HG02642 (cell line): ENCODE measurements around the gene HCFC2.
"Not testable (repeated sequence)": the region's sequence is repeated elsewhere in the genome, so short reads cannot be mapped to it uniquely, and the experiment has no call there.

Source experiments
- ATAC-seq: cut with Tn5 transposase; IDR thresholded peaks from one replicate; pipeline ENCODE4 v1.9.1; 2021; ENCODE audit warnings: mild to moderate bottlenecking; ENCODE audit not compliant: unreplicated experiment, poor library complexity

The HCFC2 gene

DNA sequence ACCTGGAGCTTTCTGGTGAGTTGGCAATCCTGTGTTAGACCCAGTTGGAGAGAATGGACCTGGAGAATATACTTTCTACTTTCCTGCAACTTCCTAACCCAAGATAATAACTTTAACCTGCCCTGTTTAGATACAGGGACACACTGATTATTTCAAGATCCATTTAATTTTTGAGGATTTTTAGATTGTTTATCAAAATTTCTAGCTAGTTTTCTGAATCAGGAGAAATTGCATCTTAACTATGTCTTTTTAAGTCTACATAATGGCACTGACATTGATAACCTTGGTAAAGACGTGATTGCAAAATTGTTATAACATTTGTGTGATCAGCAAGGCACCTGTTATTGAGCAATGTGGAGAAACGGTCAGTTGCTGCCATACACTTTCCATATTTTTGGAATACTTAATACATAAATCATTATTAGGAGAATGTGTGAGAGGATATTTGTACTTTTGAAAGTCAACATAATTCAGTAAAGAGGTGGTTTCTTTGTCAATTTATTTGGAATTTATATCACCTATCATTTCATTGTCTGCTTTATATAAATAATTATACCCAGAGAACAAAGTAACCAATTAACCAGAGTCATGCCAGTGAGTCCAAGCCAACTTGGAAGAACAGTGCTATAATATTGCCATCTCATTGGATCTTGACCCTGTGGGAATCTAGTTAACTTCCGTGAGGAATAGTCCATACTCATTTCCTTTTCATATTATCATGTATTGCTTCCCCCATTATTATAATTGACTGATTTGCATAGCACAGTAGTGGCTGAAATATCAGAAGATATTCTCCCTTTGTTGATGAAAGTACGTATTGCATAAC is 45.3 kb downstream of the HCFC2 start:
- no peak for ATAC-seq

DNA sequence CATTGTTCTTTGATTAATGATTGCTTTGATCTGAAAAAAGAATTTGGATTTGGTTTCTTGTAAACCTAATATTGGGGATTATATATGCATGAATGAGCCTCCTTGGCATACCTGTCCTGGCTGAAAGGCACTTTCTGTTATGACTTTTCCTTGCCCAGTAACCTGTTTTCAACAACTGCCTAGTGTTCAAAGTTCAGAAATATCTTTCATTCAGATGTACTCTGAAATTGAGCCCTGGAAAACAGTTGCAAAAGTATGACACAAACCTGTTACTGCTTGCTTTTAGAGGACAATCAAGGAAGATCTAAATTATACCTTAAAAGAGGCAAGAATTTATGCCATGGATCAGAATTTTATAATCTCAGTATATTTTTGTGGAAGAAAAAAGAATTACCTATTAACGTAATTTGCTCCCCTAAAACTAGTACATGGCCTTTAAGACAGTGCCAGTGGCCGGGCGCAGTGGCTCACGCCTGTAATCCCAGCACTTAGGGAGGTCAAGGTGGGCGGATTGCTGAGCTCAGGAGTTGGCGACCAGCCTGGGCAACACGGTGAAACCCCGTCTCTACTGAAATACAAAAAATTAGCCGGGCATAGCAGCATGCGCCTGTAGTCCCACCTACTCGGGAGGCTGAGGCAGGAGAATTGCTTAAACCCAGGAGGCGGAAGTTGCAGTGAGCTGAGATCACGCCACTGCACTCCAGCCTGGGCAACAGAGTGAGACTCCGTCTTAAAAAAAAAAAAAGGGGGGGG is 50.7 kb downstream of the HCFC2 start:
- not testable (repeated sequence) for ATAC-seq

DNA sequence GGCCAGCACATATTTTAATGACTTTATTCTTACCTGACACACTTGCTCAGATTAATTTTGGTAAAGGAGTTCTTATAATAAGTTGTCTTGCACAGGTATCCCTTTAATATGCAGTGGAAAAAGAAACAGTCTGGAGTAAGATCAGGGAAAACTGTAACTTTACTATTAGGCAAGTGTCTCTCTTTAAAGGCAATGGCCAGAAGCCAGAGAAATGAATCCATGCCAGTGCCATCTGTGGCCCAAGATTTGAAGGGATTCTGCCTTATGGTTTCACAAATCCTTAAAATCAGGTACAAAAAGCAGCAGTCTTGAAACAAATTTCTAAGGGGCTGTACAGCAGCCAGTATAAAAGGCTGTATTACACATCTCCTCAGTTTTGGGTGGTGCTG is 51.2 kb downstream of the HCFC2 start:
- ATAC-seq, result no peak

DNA sequence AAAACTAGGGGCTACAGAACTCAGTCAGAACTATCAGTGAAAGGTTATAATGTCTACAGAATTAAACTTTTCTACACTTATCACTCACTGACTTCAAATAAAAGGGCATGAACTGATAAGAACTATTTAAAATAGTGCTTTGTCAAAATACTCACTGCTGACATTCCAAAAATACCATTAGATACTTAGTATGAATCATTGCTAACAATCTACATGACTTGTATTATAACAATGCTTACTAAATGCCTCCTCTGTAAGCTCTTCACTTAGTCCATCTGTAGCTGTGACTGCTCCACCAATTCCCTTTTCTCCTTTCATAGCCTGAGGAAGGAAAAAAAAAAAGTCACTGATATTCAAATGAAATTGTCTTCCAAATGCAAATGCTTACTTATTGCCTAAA is 56.7 kb downstream of the HCFC2 start:
- ATAC-seq, result no peak

DNA sequence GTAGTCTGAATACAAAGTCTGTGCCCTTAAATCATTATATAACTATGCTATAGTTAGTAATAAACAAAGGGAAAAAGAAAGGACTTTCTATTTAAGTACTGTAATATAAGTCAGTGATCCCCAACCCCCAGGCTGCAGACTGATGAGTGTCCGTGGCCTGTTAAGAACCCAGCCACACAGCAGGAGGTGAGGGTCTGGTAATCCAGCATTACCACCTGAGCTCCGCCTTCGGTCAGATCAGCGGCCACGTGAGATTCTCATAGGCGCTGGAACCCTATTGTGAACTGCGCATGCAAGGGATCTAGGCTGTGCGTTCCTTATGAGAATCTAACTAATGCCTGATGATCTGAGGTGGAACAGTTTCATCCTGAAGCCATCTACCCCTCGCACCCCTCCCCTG is 58.0 kb downstream of the HCFC2 start:
- no peak for ATAC-seq

DNA sequence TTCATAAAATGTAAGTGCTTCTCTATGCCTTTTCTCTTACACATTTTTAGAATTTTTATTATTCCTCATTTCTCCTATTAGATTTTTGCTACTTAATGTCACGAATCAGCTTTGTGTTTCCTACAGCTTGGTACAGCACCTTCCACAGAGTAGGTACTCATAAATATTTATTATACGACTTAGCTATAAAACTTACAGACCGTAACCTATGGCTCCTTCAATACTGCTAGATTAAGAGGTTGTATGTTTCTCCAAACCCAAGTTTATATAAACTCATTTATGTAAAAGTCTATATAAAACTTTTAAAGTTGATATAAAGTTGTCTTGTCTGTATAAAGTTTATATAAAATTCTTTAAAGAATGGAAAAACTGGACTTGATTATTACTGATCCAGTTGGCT is 62.2 kb downstream of the HCFC2 start:
- no peak for ATAC-seq

DNA sequence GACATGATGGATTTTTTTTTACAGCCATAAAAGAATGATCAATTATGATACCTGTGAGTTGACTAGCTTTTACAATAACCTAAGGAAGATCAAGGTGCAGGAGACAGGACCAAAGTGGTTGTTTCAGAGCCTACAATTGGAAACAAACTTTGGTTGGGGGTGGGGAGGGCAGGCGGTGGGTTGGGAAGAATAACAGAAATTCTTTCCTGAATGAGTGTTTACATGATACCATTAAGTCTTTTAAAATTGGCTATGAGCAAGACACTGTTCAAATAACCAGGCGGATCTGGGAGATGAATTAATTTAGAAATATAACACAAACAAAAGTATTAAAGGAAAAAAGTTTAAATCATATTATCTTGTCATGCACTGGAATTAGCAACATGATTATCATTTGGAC is 66.4 kb downstream of the HCFC2 start:
- ATAC-seq, result no peak

DNA sequence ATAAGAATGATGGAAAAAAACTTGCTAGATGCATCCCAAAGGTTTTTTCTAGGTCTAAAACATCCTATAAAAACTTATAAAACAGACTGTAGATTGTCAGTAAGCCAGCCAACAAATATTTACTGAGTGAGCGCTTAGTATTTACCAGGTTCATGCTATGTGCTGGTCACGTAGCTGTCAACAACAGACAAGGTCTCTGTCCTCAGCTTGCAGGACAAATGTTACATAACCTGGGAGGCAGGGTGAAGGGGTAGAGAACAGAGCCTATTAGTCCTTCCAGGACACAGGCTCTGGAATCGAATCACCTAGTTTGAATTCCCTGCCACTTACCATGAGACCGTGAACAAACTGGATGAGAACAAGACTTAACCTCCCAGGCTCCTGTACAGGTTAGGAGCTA is 67.3 kb downstream of the HCFC2 start:
- no peak for ATAC-seq

DNA sequence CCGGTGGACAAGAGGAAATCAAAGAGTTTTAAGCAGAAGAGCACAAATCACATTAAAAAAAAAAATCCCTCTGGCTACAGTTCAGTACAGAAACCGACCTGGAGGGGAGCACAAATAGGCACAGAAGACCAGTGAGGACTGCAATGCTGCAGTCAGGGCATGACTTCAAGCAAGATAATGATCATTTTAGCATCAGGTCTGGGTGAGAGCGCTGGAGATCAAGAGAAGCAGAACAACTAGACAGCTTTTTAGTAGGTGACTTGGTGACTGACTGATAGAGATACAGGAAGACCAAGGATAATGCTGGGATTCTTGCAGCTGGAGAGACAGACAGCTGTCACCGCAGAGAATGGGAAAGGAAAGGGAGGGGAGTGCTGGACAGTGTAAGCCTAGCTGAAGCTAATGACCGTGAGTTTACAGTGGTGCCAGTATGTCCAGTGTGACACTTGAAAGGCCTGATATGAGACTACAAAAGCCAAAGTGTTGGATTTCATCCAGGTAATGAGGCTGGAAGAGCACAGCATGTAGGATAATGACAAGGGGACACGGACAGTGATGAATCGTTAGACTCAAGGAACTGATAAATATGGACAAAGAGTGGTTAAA is 68.1 kb downstream of the HCFC2 start:
- no peak for ATAC-seq

DNA sequence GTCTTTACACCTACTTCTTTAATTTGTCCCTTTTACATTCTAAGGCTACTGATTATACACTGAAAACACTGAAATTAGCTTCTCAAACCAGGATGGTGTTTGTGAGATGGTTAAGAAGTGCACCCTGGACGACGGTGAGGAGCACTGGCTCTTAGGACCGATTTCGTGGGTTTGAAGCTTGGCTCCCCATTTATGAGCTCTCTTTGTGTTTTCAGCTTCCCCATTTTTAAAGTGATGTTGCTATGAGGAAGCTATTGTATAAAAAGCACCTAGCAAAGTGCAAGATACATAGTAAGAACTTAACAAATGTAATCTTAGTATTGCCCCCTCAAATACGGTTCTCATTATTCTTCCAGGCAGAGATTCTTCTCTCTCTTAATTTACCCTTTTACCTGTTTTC is 69.0 kb downstream of the HCFC2 start:
- ATAC-seq, result no peak

DNA sequence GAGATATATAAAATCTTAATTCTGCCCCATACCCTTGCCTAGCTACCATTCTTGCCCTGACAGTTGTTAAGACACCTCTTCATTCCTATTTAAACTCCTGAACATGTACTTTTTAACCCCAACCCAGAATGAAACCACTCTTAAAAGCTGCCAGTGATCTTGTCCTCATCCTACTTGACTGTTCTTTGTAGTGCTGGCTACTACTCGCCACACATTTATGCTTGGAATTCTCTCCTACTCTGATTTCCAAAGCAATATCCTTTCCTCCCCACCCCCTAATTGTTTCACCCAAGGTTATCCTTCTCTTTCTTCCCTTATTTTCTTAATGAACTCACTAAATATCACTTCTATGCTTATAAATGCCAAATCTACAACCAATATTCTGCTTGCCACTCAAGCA is 69.5 kb downstream of the HCFC2 start:
- no peak for ATAC-seq

DNA sequence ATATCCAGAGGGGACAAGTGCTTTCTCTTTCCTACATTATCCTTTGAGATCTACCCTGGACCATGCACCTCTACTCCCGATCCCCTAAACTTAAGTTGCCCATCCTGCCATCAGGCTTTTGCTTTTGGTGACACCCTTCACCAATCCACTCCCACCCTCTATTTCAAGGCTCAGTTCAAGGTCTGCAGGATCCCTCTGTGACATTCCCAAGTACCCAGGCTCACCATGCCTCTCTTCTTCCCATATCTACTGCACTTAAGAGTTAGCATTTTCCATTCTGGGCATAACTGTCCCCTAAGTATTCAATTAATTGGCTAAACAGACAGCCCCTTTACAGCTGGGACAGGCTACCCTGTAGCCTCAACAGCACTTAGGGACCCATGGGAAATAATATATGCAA is 70.6 kb downstream of the HCFC2 start:
- no peak for ATAC-seq

DNA sequence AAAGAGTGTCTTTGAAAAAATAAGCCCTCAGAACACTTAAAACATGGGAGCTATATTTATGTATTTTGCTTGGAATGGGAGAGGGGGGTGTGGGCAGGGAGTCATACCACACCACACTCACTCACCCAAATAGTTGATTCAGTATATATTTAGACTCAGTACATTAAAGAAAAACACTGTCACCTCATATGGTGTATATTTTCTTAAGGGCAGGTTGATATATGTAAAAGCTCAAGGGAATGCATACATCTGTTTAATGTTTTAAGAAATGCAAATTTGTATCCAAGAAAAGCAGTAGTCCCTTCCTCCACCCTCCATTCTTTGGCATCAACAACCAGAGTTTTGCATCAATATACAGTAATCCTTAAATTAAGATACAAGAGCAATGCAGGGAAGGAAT is 72.2 kb downstream of the HCFC2 start:
- ATAC-seq, result no peak

DNA sequence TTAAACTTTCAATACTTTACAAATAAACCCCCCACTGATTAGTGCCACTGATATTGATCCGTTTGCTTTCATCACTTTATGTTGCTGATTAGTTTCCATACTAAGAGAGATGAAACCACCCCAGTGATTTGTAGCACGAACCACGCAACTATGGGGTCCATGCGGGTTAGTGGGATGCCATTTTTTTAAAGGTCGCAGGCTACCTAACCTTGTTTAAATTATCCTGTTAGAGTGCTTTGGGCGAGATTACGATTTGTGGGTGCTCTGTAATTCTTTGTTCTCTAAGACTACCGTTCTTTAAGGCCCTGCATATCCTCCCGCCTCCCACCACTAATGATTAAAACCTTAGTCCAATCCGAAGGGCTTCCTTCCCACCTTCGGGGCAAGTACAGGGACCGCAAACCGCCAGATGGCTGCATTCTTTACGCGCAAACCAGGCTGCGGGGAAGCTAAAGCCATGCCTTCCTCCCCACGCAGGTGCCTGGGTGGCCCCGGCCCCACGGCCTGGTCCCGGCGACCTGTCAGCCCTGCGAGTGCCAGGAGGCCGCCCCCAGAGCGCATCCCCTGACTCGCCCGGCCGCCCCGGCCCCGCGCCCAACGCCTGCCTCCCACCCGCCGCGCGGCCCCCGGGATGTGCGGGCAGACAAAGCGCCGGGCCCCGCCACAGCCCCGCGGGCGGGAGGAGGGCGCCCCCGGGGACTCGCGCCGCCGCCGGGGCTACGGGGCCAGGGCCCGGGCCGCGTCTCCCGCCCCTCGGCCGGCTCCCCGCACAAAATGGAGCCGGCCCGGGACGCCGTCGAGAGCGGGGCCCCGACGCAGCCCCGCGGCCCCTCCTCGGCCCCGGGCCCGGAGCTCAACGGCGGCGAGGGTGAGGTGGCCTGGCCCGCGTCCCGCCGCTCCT is 72.9 kb downstream of the HCFC2 start:
- peak; percentile 41 for ATAC-seq

DNA sequence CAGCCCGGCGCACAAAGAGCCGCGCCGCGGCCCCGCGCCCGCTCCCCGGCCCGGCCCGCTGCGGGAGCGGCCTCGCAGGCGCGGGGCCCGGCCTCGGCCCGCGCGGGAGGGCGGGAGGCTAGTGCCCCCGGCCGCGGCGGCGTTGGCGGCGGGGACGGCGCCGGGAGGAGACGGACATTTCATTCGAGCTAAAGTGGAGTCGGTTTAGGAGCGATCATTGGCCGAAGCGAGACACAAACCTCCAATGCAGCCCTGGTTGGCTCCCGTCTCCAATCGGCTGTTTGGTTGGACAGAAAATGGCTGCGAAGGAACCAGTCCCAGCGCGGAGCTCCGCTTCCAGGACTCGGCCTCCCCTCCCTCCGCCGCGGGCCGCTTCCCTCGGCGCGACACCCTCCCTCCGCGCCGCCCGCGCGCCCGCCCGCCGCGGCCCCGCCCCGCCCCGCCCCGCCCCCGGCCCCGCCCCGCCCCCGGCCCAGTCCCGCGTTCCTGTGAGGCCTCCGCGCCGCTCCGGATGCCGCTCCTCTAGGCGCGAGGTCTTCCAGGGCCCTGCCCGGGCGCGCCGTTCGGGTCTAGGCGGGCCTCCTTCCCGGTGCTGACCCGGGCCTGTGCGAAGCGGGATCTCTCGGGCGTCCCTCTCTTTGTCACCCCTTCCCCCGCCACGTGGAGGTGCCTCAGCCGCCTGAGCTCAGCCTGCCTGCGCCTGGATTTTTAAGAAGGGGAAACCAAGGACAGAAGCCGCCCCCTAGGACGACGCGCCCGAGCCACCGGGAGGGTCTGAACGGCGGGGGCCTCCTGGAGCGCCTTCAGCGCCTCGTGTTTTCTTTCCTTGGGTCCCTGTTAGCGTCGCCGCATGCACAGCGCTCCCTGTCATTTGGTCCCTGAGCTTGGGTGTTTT is 73.8 kb downstream of the HCFC2 start, which contains the start of gene NFYB:
Gene NFYB, minus strand, starts transcription at position 309 of the 895 bp plus-strand sequence. CDS start 2,757 bp downstream, outside the sequence.
- ATAC-seq, result peak; percentile 92

DNA sequence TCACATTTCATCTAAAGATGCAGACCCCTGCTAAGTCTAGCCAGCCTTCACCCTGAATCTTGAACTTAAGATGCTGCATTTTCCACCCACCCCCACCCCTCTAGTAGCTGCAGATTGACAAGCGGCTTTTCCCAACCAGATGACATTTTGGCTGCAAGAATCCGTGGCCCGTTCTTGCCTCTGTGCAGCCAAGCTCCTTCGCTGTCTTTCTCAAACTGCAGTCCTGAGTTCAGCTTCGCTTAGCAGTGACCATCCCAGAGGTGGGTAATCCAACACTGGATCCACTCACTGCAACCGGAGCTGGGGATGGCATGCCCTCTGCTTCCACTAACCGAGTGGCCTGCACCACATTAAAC is 74.4 kb downstream of the HCFC2 start:
- ATAC-seq, result no peak

DNA sequence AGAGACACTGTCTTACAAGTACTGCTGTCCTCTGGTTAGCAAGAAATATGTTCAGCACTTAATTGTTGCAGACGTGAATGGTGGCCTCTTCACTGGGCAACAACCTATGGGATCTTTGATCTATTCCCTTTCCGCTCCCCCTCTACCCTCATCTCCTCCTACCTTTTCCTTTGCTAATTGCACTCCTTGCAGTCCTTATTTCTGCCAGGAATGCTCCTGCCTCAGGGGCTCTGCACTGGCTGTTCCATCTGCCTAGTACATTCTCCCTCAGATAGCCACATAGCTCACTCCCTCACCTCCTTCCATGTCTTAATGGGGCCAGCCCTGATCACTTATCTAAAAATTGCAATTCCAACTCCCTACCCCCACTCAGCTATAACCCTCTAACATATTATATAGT is 78.2 kb downstream of the HCFC2 start:
- ATAC-seq, result no peak

DNA sequence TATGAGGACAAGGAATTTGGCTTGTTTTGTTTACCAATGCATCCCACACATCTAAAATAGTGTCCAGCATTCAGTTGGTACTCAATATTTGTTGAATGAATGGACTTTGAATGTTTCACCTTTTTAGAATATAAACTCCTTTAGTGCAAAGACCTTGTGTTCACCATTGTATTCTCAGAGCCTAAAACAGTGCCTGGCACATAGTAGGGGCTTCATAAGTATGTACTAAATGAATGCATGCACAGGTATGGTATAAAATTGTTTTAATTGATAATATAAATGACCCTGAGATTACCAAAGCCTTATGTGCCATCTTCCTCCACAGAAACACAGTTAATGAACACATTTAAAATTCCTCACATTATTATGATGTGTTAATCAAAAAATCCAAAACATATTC is 78.7 kb downstream of the HCFC2 start:
- ATAC-seq, result no peak

DNA sequence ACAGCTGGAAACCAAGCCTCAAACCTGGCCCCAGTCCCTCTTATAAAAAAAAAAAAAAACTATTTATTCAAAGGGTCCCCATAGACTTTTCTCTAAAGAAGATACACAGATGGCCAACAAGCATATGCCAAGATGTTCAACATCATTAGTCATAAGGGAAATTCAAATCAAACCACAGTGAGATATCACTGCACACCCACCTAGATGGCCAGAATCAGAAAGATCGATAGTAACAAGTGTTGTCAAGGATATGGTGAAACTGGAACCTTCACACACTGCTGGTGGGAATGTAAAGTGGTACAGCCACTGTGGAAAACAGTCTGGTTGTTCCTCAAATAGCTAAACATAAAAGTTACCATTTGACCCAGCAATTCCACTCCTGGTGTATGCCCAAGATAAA is 79.6 kb downstream of the HCFC2 start:
- no peak for ATAC-seq
